ENCODE measurements around the gene KAT6B. TPM values are rescaled to one million over a fixed set of nuclear protein-coding genes. Genes with fewer than 3 reads are reported as not detected.

KAT6B gene
- total and polyA plus RNA-seq, 2 of the 8 experiments (the other 6 are each of a cell fraction or from before 2014, with no cell fraction given), result 7.3 to 30.8 TPM

GRCh38 chr10:74991435-74991834 is 165.0 kb downstream of the KAT6B start:
- Histone ChIP-seq H3K9me3 (ENCODE audit: insufficient read depth in 2 of 2, low read depth in 1 of 2, low read length in 1 of 2) (no peaks in the 10 kb centered on the region), H3K4me1 (replicated peaks in 1 of 4; ENCODE audit: control insufficient read depth in 3 of 4, insufficient read depth in 4 of 4, low read length in 3 of 4) (no peaks in the 10 kb centered on the region), H3K4me2 (ENCODE audit: insufficient read depth in 1 of 2, low read depth in 2 of 2, low read length in 2 of 2) (no peak overlapping the region), H2BK120ac (replicated peaks; ENCODE audit: low read depth, low read length) (no peak overlapping the region), H3K79me2 (ENCODE audit: control insufficient read depth in 1 of 2, insufficient read depth in 2 of 2, low read length in 2 of 2) (no peaks in the 10 kb centered on the region), H3K23me2 (ENCODE audit: low read depth, low read length) (no peaks in the 10 kb centered on the region), H2BK15ac (ENCODE audit: low read length) (no peak overlapping the region), H3K4me3 (ENCODE audit: extremely low read depth in 1 of 4, insufficient read depth in 2 of 4, low read depth in 3 of 4, low read length in 4 of 4) (no peak overlapping the region), H2BK12ac (ENCODE audit: low read depth, low read length) (no peak overlapping the region), H3K18ac (ENCODE audit: extremely low read depth, low read length) (no peak overlapping the region), H3K27ac (ENCODE audit: low read depth, low read length) (no peak overlapping the region), H3K4ac (replicated peaks; ENCODE audit: insufficient read length, low read depth, low read length) (no peak overlapping the region), H3K23ac (ENCODE audit: insufficient read length) (no peak overlapping the region), H4K91ac (replicated peaks; ENCODE audit: insufficient read length, low read length) (no peak overlapping the region), H4K5ac (ENCODE audit: insufficient read length, low read depth, low read length) (no peak overlapping the region), H2BK5ac (ENCODE audit: low read depth, low read length) (no peak overlapping the region), H3K27me3 (replicated peaks in 1 of 4; ENCODE audit: control insufficient read depth in 3 of 4, extremely low read depth in 1 of 4, insufficient read depth in 3 of 4, low read length in 3 of 4) (no peaks in the 10 kb centered on the region), H3K14ac (ENCODE audit: insufficient read length) (no peak overlapping the region), H3K79me1 (ENCODE audit: low read depth, low read length) (no peaks in the 10 kb centered on the region), H2BK20ac (ENCODE audit: low read length) (no peak overlapping the region), H4K20me1 (replicated peaks in 1 of 2; ENCODE audit: control insufficient read depth in 1 of 2, insufficient read depth in 2 of 2, low read length in 2 of 2) (peaks cover 0 to 2% of the 10 kb centered on the region in 2 experiments), H3K56ac (replicated peaks; ENCODE audit: insufficient read length, low read depth, low read length) (no peak overlapping the region), H2AK5ac (ENCODE audit: low read depth, low read length) (no peak overlapping the region), H3K36me3 (ENCODE audit: control insufficient read depth in 2 of 4, insufficient read depth in 4 of 4, low read length in 3 of 4) (peaks cover 0 to 8% (median 5%) of the 10 kb centered on the region in 4 experiments; a peak in 3 of 8 replicates), H4K8ac (ENCODE audit: extremely low read depth, insufficient read depth, low read length) (no peak overlapping the region), H3K9ac (replicated peaks in 1 of 4; ENCODE audit: extremely low read depth in 1 of 4, low read depth in 3 of 4, low read length in 3 of 4) (no peak overlapping the region), H2AFZ (ENCODE audit: low read length) (no peak overlapping the region)
- POLR2A ChIA-PET (ENCODE audit: partially characterized antibody), result no interaction called here
- CTCF ChIA-PET (ENCODE audit: partially characterized antibody), result interaction anchor here (0.8 to 2.6 kb wide), 11 partner anchors 8 to 717 kb away, joined by 3 to 12 read pairs (median 4); no protein-coding TSS in a partner anchor
- TF ChIP-seq SIRT6 (IDR thresholded peaks at IDR 0.05; ENCODE audit: low read length) (no peak), RAD21 (IDR thresholded peaks at IDR 0.05 in 1 of 2, conservative IDR thresholded peaks at IDR 0.05 in 1 of 2; ENCODE audit: low read depth in 2 of 2, low read length in 2 of 2) (peak; percentile 30 to 41), CTCF (IDR thresholded peaks at IDR 0.05; ENCODE audit: control extremely low read depth in 1 of 3, insufficient read depth in 1 of 3, low read depth in 1 of 3, low read length in 3 of 3) (peak in 2 of 3 experiments; percentile 17 to 35; a peak in 2 of 4 replicates)
- DNase-seq (ENCODE audit: low read depth in 1 of 2, low spot score in 2 of 2) (no peak), FAIRE-seq (no peak)

All from H1 (cell line).